ENCODE data around the gene OR51V1.
"Not testable (repeated sequence)": the region's sequence is repeated elsewhere in the genome, so short reads cannot be mapped to it uniquely, and the experiment has no call there.

Gene OR51V1

GRCh38 chr11:5161045-5161444 lies 39.4 kb downstream of the OR51V1 start:
- not testable (repeated sequence) for H3K27ac Mint-ChIP-seq; H3K27me3 Mint-ChIP-seq; H3K4me1 Mint-ChIP-seq (ENCODE audit: low read depth); H3K4me3 Mint-ChIP-seq; H3K36me3 Mint-ChIP-seq; H3K9me3 Mint-ChIP-seq (ENCODE audit: low read depth)

GRCh38 chr11:5160217-5160616 lies 40.3 kb downstream of the OR51V1 start:
- H3K4me3 Mint-ChIP-seq; H3K36me3 Mint-ChIP-seq; H3K4me1 Mint-ChIP-seq (ENCODE audit: low read depth); H3K27me3 Mint-ChIP-seq; H3K9me3 Mint-ChIP-seq (ENCODE audit: low read depth); H3K27ac Mint-ChIP-seq: not testable (repeated sequence)

GRCh38 chr11:5159806-5160205 lies 40.7 kb downstream of the OR51V1 start:
- Mint-ChIP-seq H3K4me1 (ENCODE audit: low read depth) (no peaks in the 10 kb centered on the region), H3K9me3 (ENCODE audit: low read depth) (peaks cover 4% of the 10 kb centered on the region), H3K27me3 (no peaks in the 10 kb centered on the region), H3K27ac (no peak overlapping the region), H3K4me3 (no peak overlapping the region), H3K36me3 (no peaks in the 10 kb centered on the region)

- no peaks in the 10 kb centered on the region for H3K27me3 Mint-ChIP-seq
- H3K27ac Mint-ChIP-seq: no peak within 1 kb of the TSS
- H3K36me3 Mint-ChIP-seq: no peaks in the 10 kb centered on the region
- H3K4me1 Mint-ChIP-seq (ENCODE audit: low read depth): no peaks in the 10 kb centered on the region
- H3K4me3 Mint-ChIP-seq: no peak within 1 kb of the TSS
- no peaks in the 10 kb centered on the region for H3K9me3 Mint-ChIP-seq (ENCODE audit: low read depth)
Measured at GRCh38 chr11:5154657-5155056, 45.8 kb downstream of the OR51V1 start, which contains the start of gene OR52A1. Gene OR52A1, minus strand, starts transcription at chr11:5154757. Its CDS starts 2,388 bp downstream, at chr11:5152369.

GRCh38 chr11:5153574-5154431 lies 46.7 kb downstream of the OR51V1 start:
- Mint-ChIP-seq H3K9me3 (ENCODE audit: low read depth) (no peaks in the 10 kb centered on the region), H3K27ac (no peak overlapping the region), H3K4me3 (no peak overlapping the region), H3K36me3 (no peaks in the 10 kb centered on the region), H3K4me1 (ENCODE audit: low read depth) (no peaks in the 10 kb centered on the region), H3K27me3 (no peaks in the 10 kb centered on the region)

- Mint-ChIP-seq H3K4me3 (no peak overlapping the region), H3K27ac (no peak overlapping the region), H3K36me3 (no peaks in the 10 kb centered on the region), H3K27me3 (no peaks in the 10 kb centered on the region), H3K9me3 (ENCODE audit: low read depth) (no peaks in the 10 kb centered on the region), H3K4me1 (ENCODE audit: low read depth) (no peaks in the 10 kb centered on the region)
Measured at GRCh38 chr11:5151713-5152153, 48.7 kb downstream of the OR51V1 start.

Data from activated naive CD8-positive, alpha-beta T cell (primary cell).